Endothelial cell (in vitro differentiated cells): Measurements from ENCODE around the gene GDNF. TPM values are rescaled to one million over a fixed set of nuclear protein-coding genes. Genes with fewer than 3 reads are reported as not detected.

Source experiments
- DNase-seq: peaks from one replicate; pipeline ENCODE4 v3.0.0; 2021; ENCODE audit warnings: low spot score
- H3K27ac Mint-ChIP-seq: one replicate; pipeline ENCODE4 v1.8.0; 2021; ENCODE audit warnings: mixed read lengths, inconsistent platforms; ENCODE audit not compliant: unreplicated experiment
- H3K27me3 Mint-ChIP-seq: one replicate; pipeline ENCODE4 v1.8.0; 2021; ENCODE audit warnings: mild to moderate bottlenecking, moderate library complexity, mixed read lengths, inconsistent platforms; ENCODE audit not compliant: unreplicated experiment
- H3K36me3 Mint-ChIP-seq: one replicate; pipeline ENCODE4 v1.8.0; 2021; ENCODE audit warnings: mild to moderate bottlenecking, low read depth, mixed read lengths, inconsistent platforms; ENCODE audit not compliant: unreplicated experiment
- H3K4me1 Mint-ChIP-seq: one replicate; pipeline ENCODE4 v1.8.0; 2021; ENCODE audit warnings: mild to moderate bottlenecking, mixed read lengths, inconsistent platforms; ENCODE audit not compliant: unreplicated experiment
- H3K4me3 Mint-ChIP-seq: one replicate; pipeline ENCODE4 v1.8.0; 2021; ENCODE audit warnings: mild to moderate bottlenecking, mixed read lengths, inconsistent platforms; ENCODE audit not compliant: unreplicated experiment
- H3K9me3 Mint-ChIP-seq: one replicate; pipeline ENCODE4 v1.8.0; 2021; ENCODE audit warnings: mixed read lengths, inconsistent platforms; ENCODE audit not compliant: unreplicated experiment
- total RNA-seq: library from RNA; stranded (reverse); fragmentation: NEBNext Ultra II Directional; extraction: Animal tissue kit (Norgen Biotek cat#: 25700); gene quantifications from one replicate; pipeline ENCODE4 v1.2.1, GENCODE V29; 2021; ENCODE audit not compliant: unreplicated experiment
- TF ChIP-seq, protein P1 (sequence below): fragments of 200-600 bp; sonication (generic); IDR thresholded peaks from one replicate; pipeline ENCODE4 v1.5.0; 2021; ENCODE audit warnings: antibody characterized with exemption; ENCODE audit not compliant: unreplicated experiment

The GDNF gene
- total RNA-seq, 1 donor from 2014 or later = not detected

DNA sequence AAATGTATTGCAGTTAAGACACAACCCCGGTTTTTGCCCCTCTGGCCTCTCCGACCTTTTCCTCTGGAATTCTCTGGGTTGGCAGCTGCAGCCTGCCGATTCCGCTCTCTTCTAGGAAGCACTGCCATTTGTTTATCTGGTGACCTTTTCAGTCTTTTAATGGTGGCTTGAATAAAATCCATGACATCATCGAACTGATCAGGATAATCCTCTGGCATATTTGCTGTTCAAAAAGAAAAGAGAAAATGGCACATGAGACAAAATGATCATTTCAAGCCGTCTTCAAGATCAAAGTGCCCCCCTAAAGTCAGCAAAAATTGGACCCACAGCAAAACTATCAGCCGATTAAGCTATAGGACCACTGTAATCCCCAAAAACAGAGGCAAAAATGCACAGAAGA lies 23.9 kb downstream of the GDNF start:
- TF ChIP-seq, protein P1, sequence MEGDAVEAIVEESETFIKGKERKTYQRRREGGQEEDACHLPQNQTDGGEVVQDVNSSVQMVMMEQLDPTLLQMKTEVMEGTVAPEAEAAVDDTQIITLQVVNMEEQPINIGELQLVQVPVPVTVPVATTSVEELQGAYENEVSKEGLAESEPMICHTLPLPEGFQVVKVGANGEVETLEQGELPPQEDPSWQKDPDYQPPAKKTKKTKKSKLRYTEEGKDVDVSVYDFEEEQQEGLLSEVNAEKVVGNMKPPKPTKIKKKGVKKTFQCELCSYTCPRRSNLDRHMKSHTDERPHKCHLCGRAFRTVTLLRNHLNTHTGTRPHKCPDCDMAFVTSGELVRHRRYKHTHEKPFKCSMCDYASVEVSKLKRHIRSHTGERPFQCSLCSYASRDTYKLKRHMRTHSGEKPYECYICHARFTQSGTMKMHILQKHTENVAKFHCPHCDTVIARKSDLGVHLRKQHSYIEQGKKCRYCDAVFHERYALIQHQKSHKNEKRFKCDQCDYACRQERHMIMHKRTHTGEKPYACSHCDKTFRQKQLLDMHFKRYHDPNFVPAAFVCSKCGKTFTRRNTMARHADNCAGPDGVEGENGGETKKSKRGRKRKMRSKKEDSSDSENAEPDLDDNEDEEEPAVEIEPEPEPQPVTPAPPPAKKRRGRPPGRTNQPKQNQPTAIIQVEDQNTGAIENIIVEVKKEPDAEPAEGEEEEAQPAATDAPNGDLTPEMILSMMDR = no peak
- H3K27me3 Mint-ChIP-seq = peaks cover 1% of the 10 kb centered on the region
- no peaks in the 10 kb centered on the region for H3K36me3 Mint-ChIP-seq
- no peak overlapping the region for H3K27ac Mint-ChIP-seq
- no peaks in the 10 kb centered on the region for H3K4me1 Mint-ChIP-seq
- no peak overlapping the region for H3K4me3 Mint-ChIP-seq
- no peaks in the 10 kb centered on the region for H3K9me3 Mint-ChIP-seq
- no peak for DNase-seq

DNA sequence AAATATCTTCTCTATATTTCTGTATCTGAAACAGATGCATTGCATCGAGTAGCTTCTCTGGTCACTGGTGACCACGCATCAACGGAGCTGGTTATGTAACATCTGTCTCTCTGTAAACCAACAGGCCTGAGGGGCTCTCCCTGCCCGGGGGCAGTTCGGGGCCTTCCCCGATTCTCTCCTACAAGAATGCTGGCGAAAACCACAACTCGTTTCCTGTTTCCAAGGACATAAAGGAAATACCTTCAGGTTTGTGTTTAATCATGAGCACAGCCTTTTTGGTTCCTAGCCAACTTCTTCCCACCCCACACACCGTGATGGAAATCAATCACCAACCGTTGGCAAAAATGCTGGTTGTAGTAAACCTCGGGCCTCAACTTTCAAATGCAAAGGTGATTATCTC lies 25.1 kb downstream of the GDNF start:
- TF ChIP-seq, protein P1 = no peak
- Mint-ChIP-seq H3K9me3 (no peaks in the 10 kb centered on the region), H3K4me1 (no peaks in the 10 kb centered on the region), H3K36me3 (no peaks in the 10 kb centered on the region), H3K27ac (no peak overlapping the region), H3K27me3 (peaks cover 1% of the 10 kb centered on the region), H3K4me3 (no peak overlapping the region)
- DNase-seq = no peak

DNA sequence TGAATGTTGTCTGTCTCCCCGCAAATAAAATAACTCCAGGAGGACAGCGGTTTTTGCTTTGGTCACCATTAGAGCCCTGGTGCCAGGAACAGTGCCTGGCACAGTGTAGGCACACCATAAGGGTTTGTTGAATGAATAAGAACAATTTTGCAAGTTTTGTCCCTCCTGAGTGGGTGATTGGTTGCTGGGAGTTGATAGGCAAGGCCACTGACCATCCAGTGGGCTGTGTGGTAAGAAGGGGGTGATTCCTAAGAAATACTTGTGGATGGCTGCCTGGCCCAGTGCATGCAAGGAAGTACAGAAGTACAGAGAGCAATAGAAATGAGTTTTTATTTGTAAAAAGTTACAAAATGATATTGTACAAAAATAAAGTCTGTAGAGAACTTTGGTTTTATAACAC lies 27.5 kb downstream of the GDNF start:
- H3K27ac Mint-ChIP-seq = no peak overlapping the region
- H3K4me1 Mint-ChIP-seq = no peaks in the 10 kb centered on the region
- H3K27me3 Mint-ChIP-seq = no peaks in the 10 kb centered on the region
- TF ChIP-seq, protein P1 = no peak
- H3K4me3 Mint-ChIP-seq = no peak overlapping the region
- DNase-seq = no peak
- H3K9me3 Mint-ChIP-seq = no peaks in the 10 kb centered on the region
- H3K36me3 Mint-ChIP-seq = no peaks in the 10 kb centered on the region

DNA sequence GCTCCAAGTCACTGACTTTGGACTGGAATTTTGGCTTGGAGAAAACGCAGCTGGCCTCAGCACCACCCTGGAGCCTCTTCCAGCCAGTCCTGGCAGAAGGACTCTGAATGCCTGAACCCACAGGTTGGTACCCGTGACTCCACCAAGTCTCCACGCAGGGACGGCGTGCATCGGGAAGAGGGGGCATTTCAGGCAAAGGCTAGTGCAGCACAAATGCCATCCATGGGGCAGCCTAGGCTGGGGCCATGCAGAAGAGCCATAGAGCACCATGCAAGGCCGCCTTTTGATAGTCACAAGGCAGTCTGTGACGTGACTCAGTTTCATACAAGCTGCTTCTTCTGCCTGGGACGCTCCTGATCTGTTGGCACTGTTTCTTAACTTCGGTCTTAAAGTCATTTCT lies 28.0 kb downstream of the GDNF start:
- Mint-ChIP-seq H3K27ac (no peak overlapping the region), H3K4me1 (no peaks in the 10 kb centered on the region), H3K27me3 (no peaks in the 10 kb centered on the region), H3K9me3 (no peaks in the 10 kb centered on the region), H3K36me3 (no peaks in the 10 kb centered on the region), H3K4me3 (no peak overlapping the region)
- no peak for DNase-seq
- TF ChIP-seq, protein P1 = no peak

DNA sequence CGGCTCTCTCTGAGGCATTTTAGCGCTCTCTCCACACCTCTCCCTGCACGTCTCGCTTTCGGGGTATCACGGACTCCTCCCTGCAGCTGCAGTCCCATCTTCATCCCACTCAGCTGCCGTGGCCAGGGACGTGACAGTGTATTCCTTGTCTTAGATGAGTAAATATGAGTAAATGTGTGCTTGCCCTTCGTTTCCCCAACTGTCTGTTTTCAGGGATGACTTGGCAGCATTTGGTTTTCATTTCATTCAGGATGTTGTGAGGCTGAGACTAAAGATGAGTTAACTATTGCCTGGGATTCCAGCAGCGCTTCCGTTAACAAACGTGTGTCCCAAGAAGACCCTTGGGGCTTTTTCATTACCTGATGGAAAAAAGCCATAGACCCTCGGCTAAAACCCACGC lies 29.5 kb downstream of the GDNF start:
- Mint-ChIP-seq H3K4me1 (peaks cover 6% of the 10 kb centered on the region), H3K9me3 (no peaks in the 10 kb centered on the region), H3K36me3 (no peaks in the 10 kb centered on the region), H3K27ac (no peak overlapping the region), H3K4me3 (no peak overlapping the region), H3K27me3 (no peaks in the 10 kb centered on the region)
- no peak for DNase-seq
- TF ChIP-seq, protein P1 = no peak
